Stimulated activated CD8-positive, alpha-beta memory T cell treated with anti-CD3 and anti-CD28 coated beads, Interleukin-12 subunit alpha, Interleukin-12 subunit beta, amount 100 ng/mL, for 1 hour (primary cell): ENCODE measurements around the gene CENPV.
"Not testable (repeated sequence)": the region's sequence is repeated elsewhere in the genome, so short reads cannot be mapped to it uniquely, and the experiment has no call there.

Experiments
- DNase-seq: peaks from one replicate; pipeline ENCODE4 v3.0.0-alpha.2; 2020; ENCODE audit warnings: low read depth

Gene CENPV

GRCh38 chr17:16313139-16314090, 39.9 kb downstream of the CENPV start:
- no peak for DNase-seq

DNA sequence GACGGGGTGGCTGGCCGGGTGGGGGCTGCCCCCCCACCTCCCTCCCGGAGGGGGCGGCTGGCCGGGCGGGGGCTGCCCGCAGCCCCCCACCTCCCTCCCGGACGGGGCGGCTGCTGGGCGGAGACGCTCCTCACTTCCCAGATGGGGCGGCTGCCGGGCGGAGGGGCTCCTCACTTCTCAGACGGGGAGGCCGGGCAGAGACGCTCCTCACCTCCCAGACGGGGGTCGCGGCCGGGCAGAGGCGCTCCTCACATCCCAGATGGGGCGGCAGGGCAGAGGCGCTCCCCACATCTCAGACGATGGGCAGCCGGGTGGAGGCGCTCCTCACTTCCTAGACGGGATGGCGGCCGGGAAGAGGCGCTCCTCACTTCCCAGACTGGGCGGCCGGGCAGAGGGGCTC, 41.2 kb downstream of the CENPV start:
- not testable (repeated sequence) for DNase-seq

GRCh38 chr17:16306211-16306610, 47.1 kb downstream of the CENPV start:
- DNase-seq = no peak

DNA sequence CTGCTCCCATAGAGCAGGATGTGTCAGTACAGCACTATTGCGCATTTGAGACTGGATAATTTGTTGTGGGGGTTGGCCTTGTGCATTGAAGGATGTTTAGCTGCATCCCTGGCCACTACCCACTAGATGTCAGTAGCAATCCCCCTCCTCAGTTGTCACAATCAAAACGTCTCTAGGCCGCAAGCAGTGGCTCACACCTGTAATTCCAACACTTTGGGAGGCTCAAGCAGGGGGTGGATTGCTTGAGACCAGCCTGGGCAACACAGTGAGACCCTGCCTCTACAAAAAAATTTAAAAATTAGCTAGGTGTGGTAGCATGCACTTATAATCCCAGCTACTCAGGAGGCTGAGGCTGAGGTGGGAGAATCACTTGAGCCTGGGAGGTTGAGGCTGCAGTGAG, 48.4 kb downstream of the CENPV start:
- DNase-seq = no peak

GRCh38 chr17:16302856-16303255, 50.4 kb downstream of the CENPV start:
- no peak for DNase-seq

DNA sequence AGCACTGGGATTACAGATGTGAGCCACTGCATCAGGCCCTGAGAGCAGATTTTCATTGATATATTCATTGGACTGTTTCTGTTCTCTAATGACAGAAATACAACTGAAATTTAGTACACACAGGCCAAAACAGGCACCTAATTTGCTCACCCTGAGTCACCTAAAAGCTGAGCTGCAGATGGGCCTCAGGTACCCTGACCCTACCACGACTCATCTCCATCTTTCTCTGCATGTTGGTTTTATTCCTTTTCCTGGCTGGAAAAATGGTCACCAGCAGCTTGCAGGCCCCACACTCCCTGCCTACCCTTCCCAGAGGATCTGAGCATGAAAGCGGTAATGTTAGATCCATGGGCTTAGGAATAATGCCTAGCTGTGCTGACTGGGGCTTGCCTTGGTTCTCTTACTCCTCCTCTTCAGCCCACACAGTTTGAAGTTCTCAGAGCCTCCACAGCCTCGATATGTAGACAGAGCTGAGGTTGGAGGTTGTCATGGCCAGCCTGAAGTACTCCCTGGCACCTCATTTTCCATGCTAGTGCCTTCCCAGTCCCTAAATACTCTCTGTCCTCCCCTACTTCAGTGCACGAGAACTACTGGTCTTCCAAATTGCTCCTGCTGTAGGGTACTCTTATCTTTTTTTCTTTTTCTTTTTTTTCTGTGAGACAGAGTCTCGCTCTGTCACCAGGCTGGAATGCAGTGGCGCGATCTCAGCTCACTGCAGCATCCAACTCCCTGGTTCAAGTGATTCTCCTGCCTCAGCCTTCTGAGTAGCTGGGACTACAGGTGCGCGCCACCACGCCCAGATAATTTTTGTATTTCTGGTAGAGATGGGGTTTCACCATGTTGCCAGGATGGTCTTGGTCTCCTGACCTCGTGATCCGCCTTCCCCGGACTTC, 51.1 kb downstream of the CENPV start:
- no peak for DNase-seq

DNA sequence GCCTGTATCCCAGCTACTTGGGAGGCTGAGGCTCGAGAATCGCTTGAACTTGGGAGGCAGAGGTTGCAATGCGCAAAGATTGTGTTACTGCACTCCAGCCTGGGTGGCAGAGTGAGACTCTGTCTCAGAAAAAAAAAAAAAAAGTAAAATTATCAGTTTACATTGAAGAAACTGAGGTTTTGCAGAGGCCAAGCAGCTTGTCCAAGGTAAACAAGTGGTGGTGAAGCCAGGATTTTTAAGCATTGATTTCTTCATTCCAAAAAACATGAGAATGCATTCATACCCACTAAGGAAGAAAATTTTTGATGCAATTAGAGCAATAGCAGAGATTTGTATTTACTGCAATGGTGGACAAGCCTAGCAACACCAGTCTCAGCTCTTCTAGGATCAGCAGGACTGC, 52.7 kb downstream of the CENPV start:
- DNase-seq = no peak

DNA sequence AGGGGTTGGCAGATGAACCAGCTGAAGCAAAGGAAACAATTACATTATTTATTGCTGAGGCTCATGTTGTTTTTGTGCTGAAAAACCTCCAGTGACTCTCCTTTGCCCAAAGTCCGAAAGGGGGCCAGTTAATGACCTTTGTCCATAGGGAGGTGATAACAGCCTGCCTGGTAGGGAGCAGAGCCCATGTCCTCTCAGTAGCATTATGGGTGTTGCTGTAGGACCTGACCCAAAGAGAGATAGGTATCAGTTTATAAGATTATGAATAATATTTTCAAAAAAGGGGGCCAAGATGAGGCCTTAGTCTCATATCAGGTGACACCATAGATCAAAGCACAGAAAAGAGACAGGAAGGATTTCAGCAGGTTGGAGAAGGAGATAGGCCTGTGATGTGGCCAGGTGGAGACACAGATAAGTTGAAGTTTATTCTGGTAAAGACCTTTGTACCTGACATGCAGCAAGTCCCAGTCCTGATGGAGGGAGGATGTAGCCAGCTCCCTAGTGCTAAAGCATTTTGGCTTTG, 55.1 kb downstream of the CENPV start:
- DNase-seq = no peak

GRCh38 chr17:16297367-16298139, 55.7 kb downstream of the CENPV start:
- DNase-seq = no peak

GRCh38 chr17:16296072-16296471, 57.2 kb downstream of the CENPV start:
- not testable (repeated sequence) for DNase-seq

DNA sequence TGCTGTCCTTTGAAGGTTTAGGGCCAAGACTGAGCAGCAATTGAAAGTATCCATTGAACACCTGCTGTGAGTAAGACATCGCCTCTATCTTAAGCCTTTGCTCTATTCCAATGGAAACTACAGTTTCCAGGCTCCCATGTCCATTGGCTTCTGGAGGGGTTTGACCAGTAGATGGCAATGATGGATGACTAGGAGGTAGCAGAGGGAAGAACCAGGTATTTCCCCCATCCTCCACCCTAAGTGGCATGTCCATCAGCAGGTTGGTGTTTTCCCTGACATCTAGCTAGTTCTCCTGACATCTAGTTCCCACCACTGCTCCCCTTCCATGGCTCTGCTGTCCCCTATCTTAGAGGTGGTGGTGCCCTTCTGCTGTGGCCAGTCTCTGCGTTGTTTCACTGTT, 58.7 kb downstream of the CENPV start:
- DNase-seq = no peak

DNA sequence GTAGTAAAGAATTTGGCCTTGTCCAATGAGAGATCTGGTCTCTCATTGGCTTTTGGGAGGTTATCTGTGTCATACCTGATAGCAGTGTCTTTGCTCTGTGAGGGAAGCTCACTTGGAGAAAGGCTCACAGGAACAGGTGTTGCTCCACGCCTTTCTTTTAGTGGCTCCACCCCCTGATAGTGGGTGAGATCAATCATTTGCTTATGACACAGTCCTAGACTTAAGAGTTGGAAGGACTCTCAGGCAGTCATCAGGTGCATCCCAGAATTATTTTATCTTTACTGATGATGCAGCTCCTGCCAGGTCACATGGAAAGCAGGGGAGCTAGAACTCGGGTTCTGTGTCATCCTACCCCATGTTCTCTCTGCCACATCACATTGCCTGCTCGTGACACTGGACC, 59.3 kb downstream of the CENPV start:
- no peak for DNase-seq
